ENCODE measurements around the gene LDLRAD4.

GRCh38 chr18:13290856-13291271 is 72.3 kb downstream of the LDLRAD4 start:
- TF ChIP-seq CTCF (IDR thresholded peaks at IDR 0.05) = no peak
- no peak for TF ChIP-seq POLR2A (IDR thresholded peaks at IDR 0.05)
